ENCODE data around the gene SPTLC1. TPM values are rescaled to one million over a fixed set of nuclear protein-coding genes. Genes with fewer than 3 reads are reported as not detected.

Gene SPTLC1
- total and polyA plus RNA-seq, 3 donors from 2014 or later: 71.6 to 104 (median 77.1) TPM

DNA sequence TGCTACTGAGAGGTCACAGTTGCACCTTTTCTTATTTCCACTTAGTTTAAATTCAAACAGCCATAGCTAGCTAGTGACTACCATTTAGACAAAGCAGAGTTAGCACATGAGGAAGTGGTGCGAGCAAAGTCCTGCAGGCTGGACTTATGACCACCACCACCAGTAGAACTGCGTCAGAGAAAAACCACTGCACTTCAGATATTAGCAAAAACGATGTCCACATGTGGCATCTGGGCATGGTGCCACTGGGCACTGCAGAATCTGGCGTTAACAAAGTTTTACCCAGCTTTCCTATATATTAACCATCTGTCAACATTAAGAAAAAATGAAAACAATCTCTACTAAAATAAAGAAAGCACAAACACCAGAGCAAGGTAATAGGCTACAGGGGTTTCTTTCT, 80.1 kb downstream of the SPTLC1 start:
- no peak for DNase-seq
- no peaks in the 10 kb centered on the region for H3K27me3 ChIP-seq
- H3K4me1 ChIP-seq: no peaks in the 10 kb centered on the region
- intact Hi-C loops (cut with DNase I; ENCODE audit: low total_unique reads): no loop called here
- H3K9me3 ChIP-seq: no peaks in the 10 kb centered on the region
- WGBS, 2 donors: 84 to 89% methylated on average over 4 of the region's 4 CpGs
- H3K4me3 ChIP-seq: no peak overlapping the region
- TF ChIP-seq, protein P1, sequence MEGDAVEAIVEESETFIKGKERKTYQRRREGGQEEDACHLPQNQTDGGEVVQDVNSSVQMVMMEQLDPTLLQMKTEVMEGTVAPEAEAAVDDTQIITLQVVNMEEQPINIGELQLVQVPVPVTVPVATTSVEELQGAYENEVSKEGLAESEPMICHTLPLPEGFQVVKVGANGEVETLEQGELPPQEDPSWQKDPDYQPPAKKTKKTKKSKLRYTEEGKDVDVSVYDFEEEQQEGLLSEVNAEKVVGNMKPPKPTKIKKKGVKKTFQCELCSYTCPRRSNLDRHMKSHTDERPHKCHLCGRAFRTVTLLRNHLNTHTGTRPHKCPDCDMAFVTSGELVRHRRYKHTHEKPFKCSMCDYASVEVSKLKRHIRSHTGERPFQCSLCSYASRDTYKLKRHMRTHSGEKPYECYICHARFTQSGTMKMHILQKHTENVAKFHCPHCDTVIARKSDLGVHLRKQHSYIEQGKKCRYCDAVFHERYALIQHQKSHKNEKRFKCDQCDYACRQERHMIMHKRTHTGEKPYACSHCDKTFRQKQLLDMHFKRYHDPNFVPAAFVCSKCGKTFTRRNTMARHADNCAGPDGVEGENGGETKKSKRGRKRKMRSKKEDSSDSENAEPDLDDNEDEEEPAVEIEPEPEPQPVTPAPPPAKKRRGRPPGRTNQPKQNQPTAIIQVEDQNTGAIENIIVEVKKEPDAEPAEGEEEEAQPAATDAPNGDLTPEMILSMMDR (IDR thresholded peaks at IDR 0.05): no peak
- no peak for TF ChIP-seq POLR2A (IDR thresholded peaks at IDR 0.05)
- H3K27ac ChIP-seq: no peak overlapping the region
- no peaks in the 10 kb centered on the region for H3K36me3 ChIP-seq (ENCODE audit: low read depth, missing control alignments)

DNA sequence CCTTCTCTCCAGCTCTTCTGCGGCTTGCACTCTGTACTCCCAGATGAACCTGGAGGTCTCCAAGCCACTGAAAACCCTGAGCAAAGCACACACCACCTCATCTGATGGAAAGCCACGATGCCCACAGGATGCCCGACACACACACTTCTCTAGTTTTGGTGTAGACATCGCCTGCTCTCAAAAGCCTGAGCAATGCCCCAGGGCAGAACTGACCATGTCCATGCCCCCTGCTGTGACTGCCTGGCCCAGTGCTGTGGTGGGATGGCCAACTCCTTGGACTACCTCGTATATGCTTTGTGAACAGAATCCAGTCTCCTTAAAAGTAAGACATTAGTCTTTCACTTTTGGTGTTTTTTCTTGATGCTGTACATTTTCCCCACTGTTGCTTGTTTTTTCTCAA, 81.2 kb downstream of the SPTLC1 start:
- TF ChIP-seq, protein P1 (IDR thresholded peaks at IDR 0.05): no peak
- TF ChIP-seq POLR2A (IDR thresholded peaks at IDR 0.05): no peak
- DNase-seq: no peak
- no peaks in the 10 kb centered on the region for H3K36me3 ChIP-seq (ENCODE audit: low read depth, missing control alignments)
- H3K4me3 ChIP-seq: no peak overlapping the region
- H3K4me1 ChIP-seq: no peaks in the 10 kb centered on the region
- H3K27me3 ChIP-seq: no peaks in the 10 kb centered on the region
- intact Hi-C loops (cut with DNase I; ENCODE audit: low total_unique reads): no loop called here
- no peak overlapping the region for H3K27ac ChIP-seq
- no peaks in the 10 kb centered on the region for H3K9me3 ChIP-seq
- WGBS, 2 donors: 93% methylated on average over 5 of the region's 5 CpGs

GRCh38 chr9:92033307-92033706, 81.9 kb downstream of the SPTLC1 start:
- intact Hi-C loops (cut with DNase I; ENCODE audit: low total_unique reads): no loop called here
- DNase-seq: no peak
- 92 to 97% methylated on average over 5 of the region's 5 CpGs for WGBS, 2 donors
- H3K9me3 ChIP-seq: no peaks in the 10 kb centered on the region
- H3K4me1 ChIP-seq: no peaks in the 10 kb centered on the region
- H3K27me3 ChIP-seq: no peaks in the 10 kb centered on the region
- no peak overlapping the region for H3K4me3 ChIP-seq
- no peaks in the 10 kb centered on the region for H3K36me3 ChIP-seq (ENCODE audit: low read depth, missing control alignments)
- TF ChIP-seq, protein P1 (IDR thresholded peaks at IDR 0.05): no peak
- no peak for TF ChIP-seq POLR2A (IDR thresholded peaks at IDR 0.05)
- no peak overlapping the region for H3K27ac ChIP-seq

DNA sequence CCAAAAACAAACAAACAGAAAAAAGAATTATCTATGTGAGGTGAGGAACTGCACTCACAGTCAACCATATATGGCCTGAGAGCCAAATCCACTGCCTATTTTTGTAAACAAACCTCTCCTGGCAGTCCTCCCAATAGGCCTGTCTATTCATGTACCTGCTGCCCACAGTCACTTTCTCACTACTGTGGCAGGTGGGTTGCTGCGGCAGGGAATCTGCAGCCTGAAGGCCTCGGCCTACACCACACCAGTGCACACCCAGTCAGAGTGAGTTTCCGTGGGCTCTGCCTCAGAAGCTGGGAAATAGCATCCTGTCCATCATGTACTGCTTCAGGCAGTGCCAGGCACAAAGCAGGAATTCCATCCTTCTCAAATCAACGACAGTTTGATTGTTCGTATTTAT, 82.3 kb downstream of the SPTLC1 start:
- WGBS, 2 donors: 89 to 93% methylated on average over 5 of the region's 5 CpGs
- no peaks in the 10 kb centered on the region for H3K9me3 ChIP-seq
- H3K27me3 ChIP-seq: no peaks in the 10 kb centered on the region
- no peak for TF ChIP-seq POLR2A (IDR thresholded peaks at IDR 0.05)
- TF ChIP-seq, protein P1 (IDR thresholded peaks at IDR 0.05): no peak
- no peaks in the 10 kb centered on the region for H3K4me1 ChIP-seq
- H3K27ac ChIP-seq: no peak overlapping the region
- no peaks in the 10 kb centered on the region for H3K36me3 ChIP-seq (ENCODE audit: low read depth, missing control alignments)
- DNase-seq: no peak
- intact Hi-C loops (cut with DNase I; ENCODE audit: low total_unique reads): no loop called here
- no peak overlapping the region for H3K4me3 ChIP-seq

- TF ChIP-seq POLR2A (IDR thresholded peaks at IDR 0.05): no peak
- Histone ChIP-seq H3K4me3 (no peak overlapping the region), H3K36me3 (ENCODE audit: low read depth, missing control alignments) (no peaks in the 10 kb centered on the region), H3K27ac (no peak overlapping the region), H3K9me3 (no peaks in the 10 kb centered on the region), H3K4me1 (no peaks in the 10 kb centered on the region), H3K27me3 (no peaks in the 10 kb centered on the region)
- intact Hi-C loops (cut with DNase I; ENCODE audit: low total_unique reads): no loop called here
- 93 to 98% methylated on average over 3 of the region's 3 CpGs for WGBS, 2 donors
- DNase-seq: no peak
Measured at GRCh38 chr9:92030367-92030766, 84.8 kb downstream of the SPTLC1 start.

Measured in testis (tissue), 3 donors.